ENCODE data around the gene ACVR2B.

- TF ChIP-seq ESRRG (CRISPR knock-in tag; IDR thresholded peaks at IDR 0.05): no peak
- TF ChIP-seq TCF4 (CRISPR knock-in tag; IDR thresholded peaks at IDR 0.05; ENCODE audit: borderline replicate concordance): no peak
- no peak for TF ChIP-seq ARNTL (CRISPR knock-in tag; IDR thresholded peaks at IDR 0.05; ENCODE audit: borderline replicate concordance, low read depth)
Measured at GRCh38 chr3:38453075-38453912, at the start of gene ACVR2B.

Measured in SK-N-SH treated with all-trans-retinoic acid at 6 μM for 48 hours (cell line).